GM12878 (cell line): ENCODE data around the gene IFI35. TPM values are rescaled to one million over a fixed set of nuclear protein-coding genes. Genes with fewer than 3 reads are reported as not detected.

ENCODE experiments used
- CEBPB ChIP-seq, 2 experiments: fragments of 150-350 bp in 1 of 2; IDR thresholded peaks; 2 replicates each; pipeline ENCODE4 v1.6.1; 2012 to 2014; ENCODE audit warnings: low read depth in 2 of 2, low read length in 2 of 2, borderline replicate concordance in 1 of 2, inconsistent platforms in 1 of 2
- DPF2 ChIP-seq: fragments of 450-650 bp; IDR thresholded peaks from 2 replicates; pipeline ENCODE4 v1.6.1; 2017; ENCODE audit warnings: mild to moderate bottlenecking
- EED ChIP-seq: sonication (generic); IDR thresholded peaks from 2 replicates; pipeline ENCODE4 v1.6.1; 2016; ENCODE audit warnings: antibody characterized with exemption, low read depth
- EGR1 ChIP-seq, 2 experiments: IDR thresholded peaks; 1 replicate in 1 of 2; 2 replicates in 1 of 2; pipeline ENCODE4 v1.6.1; 2011 to 2012; ENCODE audit warnings: low read depth in 2 of 2, low read length in 2 of 2, borderline replicate concordance in 1 of 2, mild to moderate bottlenecking in 1 of 2, moderate library complexity in 1 of 2
- EP300 ChIP-seq, 2 experiments: fragments of 150-350 bp in 1 of 2; IDR thresholded peaks; 2 replicates each; pipeline ENCODE4 v1.6.1; 2011 to 2012; ENCODE audit warnings: low read depth in 2 of 2, low read length in 2 of 2, borderline replicate concordance in 1 of 2, improper control_type of control experiment in 1 of 2, inconsistent platforms in 1 of 2; ENCODE audit not compliant: control insufficient read depth in 1 of 2
- ESRRA ChIP-seq: IDR thresholded peaks from 2 replicates; pipeline ENCODE4 v1.6.1; 2012; ENCODE audit warnings: mild to moderate bottlenecking, low read length, improper control_type of control experiment
- EZH2 ChIP-seq: IDR thresholded peaks from 2 replicates; pipeline ENCODE4 v1.6.1; 2012; ENCODE audit warnings: low read depth, mild to moderate bottlenecking, control low read depth, inconsistent platforms, low read length, borderline replicate concordance; ENCODE audit not compliant: control insufficient read depth
- HDAC6 ChIP-seq: fragments of 200-600 bp; sonication (generic); IDR thresholded peaks from one replicate; pipeline ENCODE4 v1.8.0; 2017; ENCODE audit warnings: antibody characterized with exemption; ENCODE audit not compliant: unreplicated experiment
- IRF4 ChIP-seq: IDR thresholded peaks from 2 replicates; pipeline ENCODE4 v1.6.1; 2011; ENCODE audit warnings: low read depth, low read length
- JUND ChIP-seq: IDR thresholded peaks from 2 replicates; pipeline ENCODE4 v1.6.1; 2012; ENCODE audit warnings: low read depth, mild to moderate bottlenecking, low read length, improper control_type of control experiment, moderate library complexity
- NR2C2 ChIP-seq: IDR thresholded peaks from 2 replicates; pipeline ENCODE4 v1.6.1; 2011; ENCODE audit warnings: borderline replicate concordance, low read depth; ENCODE audit not compliant: control insufficient read depth, insufficient read length
- POLR2A ChIP-seq: IDR thresholded peaks from 2 replicates; pipeline ENCODE4 v1.6.1; 2011; ENCODE audit warnings: low read depth, mild to moderate bottlenecking, low read length
- POLR2AphosphoS2 ChIP-seq: IDR thresholded peaks from 2 replicates; pipeline ENCODE4 v1.6.1; 2011; ENCODE audit warnings: low read depth, mild to moderate bottlenecking, low read length, improper control_type of control experiment, moderate library complexity
- RAD21 ChIP-seq: IDR thresholded peaks from 2 replicates; pipeline ENCODE4 v1.6.1; 2011; ENCODE audit warnings: mild to moderate bottlenecking, low read depth, low read length, moderate library complexity; ENCODE audit not compliant: insufficient read depth
- RAD51 ChIP-seq: fragments of 450-650 bp; IDR thresholded peaks from 2 replicates; pipeline ENCODE4 v1.6.1; 2016; ENCODE audit warnings: moderate library complexity, mild to moderate bottlenecking, inconsistent platforms
- RFX5 ChIP-seq: IDR thresholded peaks from 2 replicates; pipeline ENCODE4 v1.6.1; 2011; ENCODE audit warnings: low read depth, low read length, improper control_type of control experiment
- RUNX3 ChIP-seq: IDR thresholded peaks from 2 replicates; pipeline ENCODE4 v1.6.1; 2012; ENCODE audit warnings: low read length, inconsistent platforms
- SIN3A ChIP-seq: IDR thresholded peaks from 2 replicates; pipeline ENCODE4 v1.6.1; 2012; ENCODE audit warnings: low read depth, low read length, improper control_type of control experiment
- SIX5 ChIP-seq: IDR thresholded peaks from 2 replicates; pipeline ENCODE4 v1.6.1; 2011; ENCODE audit warnings: mild to moderate bottlenecking, low read depth, low read length, moderate library complexity; ENCODE audit not compliant: severe bottlenecking
- SMAD5 ChIP-seq: IDR thresholded peaks from 2 replicates; pipeline ENCODE4 v1.6.1; 2016; ENCODE audit warnings: antibody characterized with exemption, low read depth
- SMC3 ChIP-seq: IDR thresholded peaks from 2 replicates; pipeline ENCODE4 v1.6.1; 2011; ENCODE audit warnings: low read length, improper control_type of control experiment, borderline replicate concordance
- SP1 ChIP-seq: IDR thresholded peaks from one replicate; pipeline ENCODE4 v1.6.1; 2011; ENCODE audit warnings: low read depth, low read length
- YY1 ChIP-seq: IDR thresholded peaks from 2 replicates; pipeline ENCODE4 v1.6.1; 2011; ENCODE audit warnings: low read depth, mild to moderate bottlenecking, low read length
- ZZZ3 ChIP-seq: IDR thresholded peaks from 2 replicates; pipeline ENCODE4 v1.6.1; 2011; ENCODE audit warnings: low read depth; ENCODE audit not compliant: control insufficient read depth, insufficient read length
- polyA plus RNA-seq, 11 experiments: library from polyadenylated mRNA; depleted of rRNA in 4 of 11; unstranded in 6 of 11; stranded (reverse) in 5 of 11; fragments of >200 nt; fragmentation: Nextera tagmentation in 4 of 11; fragmentation: Illumina TruSeq in 1 of 11; extraction: Ambion mirVana in 4 of 11; extraction: Trizol in 1 of 11; gene quantifications; 1 replicate in 1 of 11; 2 replicates in 10 of 11; pipeline versions ENCODE4 v1.2.1 to v1.2.3, GENCODE V29; 2011 to 2016; ENCODE audit warnings: inconsistent platforms in 2 of 11, missing spikeins in 2 of 11, low read depth in 1 of 11
- total RNA-seq, 4 experiments: library from RNA; depleted of rRNA in 3 of 4; stranded (reverse); fragments of >200 nt in 3 of 4; fragmentation: Illumina TruSeq in 1 of 4; extraction: Trizol in 1 of 4; gene quantifications; 2 replicates each; pipeline versions ENCODE4 v1.2.1 to v1.2.3, GENCODE V29; 2013 to 2021
- TF ChIP-seq, protein P1 (sequence below): IDR thresholded peaks from 2 replicates; pipeline ENCODE4 v1.6.1; 2011; ENCODE audit warnings: low read depth, mild to moderate bottlenecking, low read length, moderate library complexity, borderline replicate concordance; ENCODE audit errors: extremely low read depth

The IFI35 gene
- total and polyA plus RNA-seq, 10 of the 15 experiments (the other 5 are each of a cell fraction or from before 2014, with no cell fraction given): 18.4 to 92.2 (median 65.3) TPM

DNA sequence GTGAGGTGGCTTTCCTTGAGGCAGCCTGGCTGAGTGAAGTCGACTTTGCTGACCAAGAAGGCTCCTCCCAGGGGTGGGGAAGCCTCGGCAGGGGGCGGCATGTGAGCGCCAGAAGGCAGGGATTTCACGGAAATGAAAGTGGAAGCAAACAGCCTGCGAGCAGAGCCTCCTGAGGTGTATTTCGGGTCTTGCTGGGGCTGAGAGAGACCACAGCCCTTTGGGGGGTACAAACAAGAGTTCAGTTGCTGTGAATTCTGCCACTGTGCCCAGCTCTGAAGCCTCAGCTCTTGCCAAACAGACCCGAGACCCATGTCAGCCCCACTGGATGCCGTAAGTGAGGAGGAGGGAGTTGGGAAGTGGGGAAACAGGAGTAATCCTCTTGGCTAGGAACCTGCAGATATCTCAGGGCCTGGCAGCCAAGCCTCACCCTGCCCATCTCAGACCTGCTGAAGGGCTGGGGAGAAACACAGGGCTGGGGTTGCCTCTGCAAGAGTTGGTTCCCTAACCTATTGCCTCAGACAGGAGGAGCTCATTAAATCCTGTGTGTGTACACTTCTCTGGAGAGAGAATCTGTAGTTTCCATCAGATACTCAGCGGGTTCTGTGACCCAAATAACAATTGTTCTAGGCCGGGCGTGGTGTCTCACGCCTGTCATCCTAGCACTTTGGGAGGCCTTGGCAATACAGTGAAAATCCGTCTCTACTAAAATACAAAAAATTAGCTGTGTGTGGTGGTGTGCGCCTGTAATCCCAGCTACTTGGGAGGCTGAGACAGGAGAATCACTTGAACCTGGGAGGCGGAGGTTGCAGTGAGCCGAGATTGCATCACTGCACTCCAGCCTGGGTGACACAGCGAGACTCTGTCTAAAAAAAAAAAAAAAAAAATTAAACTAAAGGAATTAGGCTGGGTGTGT, at the start of gene IFI35 (continued):
- TF ChIP-seq ZZZ3: no peak
- 0 out of 2 replicates have a peak, but pooled peaks have one; percentile 26 for TF ChIP-seq EED
- no peak for TF ChIP-seq RFX5
- TF ChIP-seq SP1: no peak
- peak; percentile 65 for TF ChIP-seq SIN3A
- peak; percentile 63 for TF ChIP-seq RAD21
- TF ChIP-seq RAD51: no peak
- peak; percentile 38; the same call in 1 of the 2 replicates for TF ChIP-seq IRF4
- 0 out of 2 replicates have a peak, but pooled peaks have one; percentile 26 for TF ChIP-seq DPF2
- TF ChIP-seq POLR2AphosphoS2: peak; percentile 59; the same call in 1 of the 2 replicates
- TF ChIP-seq RUNX3: peak; percentile 62
- no peak for TF ChIP-seq ESRRA
- TF ChIP-seq YY1: peak; percentile 43; the same call in 1 of the 2 replicates
- TF ChIP-seq HDAC6: no peak
- TF ChIP-seq EZH2: no peak
- no peak for TF ChIP-seq CEBPB (IDR thresholded peaks at IDR 0.05; ENCODE audit: borderline replicate concordance in 1 of 2, low read depth in 2 of 2, low read length in 2 of 2)
- peak; percentile 80 for TF ChIP-seq POLR2A
- no peak for TF ChIP-seq SIX5
- 0 out of 3 replicates have a peak, but pooled peaks of 1 of the 2 experiments have one; percentile 32 for TF ChIP-seq EGR1 (IDR thresholded peaks at IDR 0.05; ENCODE audit: borderline replicate concordance in 1 of 2, low read depth in 2 of 2, low read length in 2 of 2)
- TF ChIP-seq NR2C2: no peak
- TF ChIP-seq, protein P1, sequence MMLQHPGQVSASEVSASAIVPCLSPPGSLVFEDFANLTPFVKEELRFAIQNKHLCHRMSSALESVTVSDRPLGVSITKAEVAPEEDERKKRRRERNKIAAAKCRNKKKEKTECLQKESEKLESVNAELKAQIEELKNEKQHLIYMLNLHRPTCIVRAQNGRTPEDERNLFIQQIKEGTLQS: no peak
- TF ChIP-seq JUND: no peak
- 0 out of 2 replicates have a peak, but pooled peaks have one; percentile 33 for TF ChIP-seq SMAD5
- TF ChIP-seq SMC3: peak; percentile 41; the same call in 1 of the 2 replicates
- TF ChIP-seq EP300 (IDR thresholded peaks at IDR 0.05; ENCODE audit: borderline replicate concordance in 1 of 2, control insufficient read depth in 1 of 2, low read depth in 2 of 2, low read length in 2 of 2): peak in 1 of 2 experiments; percentile 30; a peak in 1 of 4 replicates
